Stimulated activated CD8-positive, alpha-beta memory T cell treated with anti-CD3 and anti-CD28 coated beads, Interleukin-2, amount 100 ng/mL, for 48 hours (primary cell): Measurements from ENCODE around the gene IL9.

Experiments
- DNase-seq, 2 donors: peaks; one replicate each; pipeline ENCODE4 v3.0.0-alpha.2; 2020; ENCODE audit warnings: low read depth in 2 of 2

The IL9 gene

DNA sequence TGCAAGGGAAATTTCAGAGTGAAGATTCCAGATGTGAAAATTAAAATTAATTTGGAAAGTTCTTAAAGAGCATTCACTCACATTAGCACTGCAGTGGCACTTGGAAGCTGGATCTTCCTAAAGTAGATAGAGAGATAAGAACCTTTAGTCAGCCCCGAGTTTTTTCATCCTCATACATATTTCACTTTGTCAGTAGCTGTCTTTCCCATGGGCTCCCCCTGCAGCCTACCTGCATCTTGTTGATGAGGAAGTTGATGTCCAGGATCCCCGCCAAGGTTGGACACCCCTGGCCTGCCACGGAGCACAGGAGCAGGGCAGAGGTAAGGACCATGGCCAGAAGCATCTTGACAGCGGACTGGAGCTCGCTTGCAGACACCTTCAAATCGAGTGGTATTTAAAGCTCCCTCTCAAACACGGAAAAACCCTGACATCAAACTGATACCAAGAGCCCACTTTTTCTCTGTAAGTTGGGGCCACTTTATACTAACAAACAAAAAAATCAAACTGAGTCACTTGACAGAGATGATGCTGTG, at the start of gene IL9:
TSS of gene IL9 (minus strand) at position 368 of the 533 bp plus-strand sequence. CDS start at position 343, 25 bp downstream.
- no peak for DNase-seq

DNA sequence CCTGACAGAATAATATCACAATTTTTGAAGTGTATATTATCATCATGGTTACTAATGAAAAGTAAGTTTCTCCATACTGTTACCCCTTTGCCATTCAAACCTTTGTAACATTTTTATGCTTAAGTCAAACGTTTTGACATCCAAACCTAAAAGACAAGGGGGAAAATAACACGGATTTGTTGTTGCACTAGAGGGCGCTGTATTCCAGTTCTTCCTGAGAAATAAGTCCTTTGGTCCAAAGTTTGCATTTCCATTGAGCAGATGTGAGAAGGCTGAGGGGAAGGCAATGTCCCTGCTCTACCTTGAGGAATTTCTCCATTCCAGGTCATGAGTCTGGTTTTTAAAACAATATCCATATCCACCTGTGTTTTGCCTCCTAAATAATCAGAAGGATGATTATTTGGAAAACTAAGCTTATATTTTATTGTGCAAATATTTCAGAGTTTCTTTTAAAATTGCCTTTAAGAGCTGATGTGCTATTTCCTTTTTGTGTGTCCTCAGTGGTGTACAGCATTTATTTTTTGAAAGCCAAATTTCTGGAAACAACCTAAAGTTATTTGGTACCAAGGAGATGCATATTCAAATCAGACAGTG, 49.4 kb upstream of the IL9 start:
- DNase-seq: no peak

DNA sequence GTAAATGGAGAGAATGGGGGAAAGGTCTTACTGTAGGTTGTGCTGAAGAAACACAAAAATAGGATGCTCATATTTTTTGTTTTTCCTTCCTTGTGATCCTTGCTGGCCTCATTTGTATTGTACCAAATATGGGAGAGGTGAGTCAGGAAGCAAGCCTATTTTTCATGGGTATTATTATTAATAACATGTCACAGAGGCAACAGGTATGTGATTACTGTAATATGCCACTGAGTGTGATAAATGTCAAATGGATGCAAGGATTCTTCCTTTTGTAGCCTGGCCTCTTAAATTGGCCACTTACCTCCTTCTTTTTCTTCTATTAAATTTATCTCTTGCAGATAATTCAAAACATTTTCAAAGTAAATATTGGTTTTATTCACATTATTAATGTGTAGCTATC, 48.9 kb upstream of the IL9 start:
- DNase-seq: no peak

DNA sequence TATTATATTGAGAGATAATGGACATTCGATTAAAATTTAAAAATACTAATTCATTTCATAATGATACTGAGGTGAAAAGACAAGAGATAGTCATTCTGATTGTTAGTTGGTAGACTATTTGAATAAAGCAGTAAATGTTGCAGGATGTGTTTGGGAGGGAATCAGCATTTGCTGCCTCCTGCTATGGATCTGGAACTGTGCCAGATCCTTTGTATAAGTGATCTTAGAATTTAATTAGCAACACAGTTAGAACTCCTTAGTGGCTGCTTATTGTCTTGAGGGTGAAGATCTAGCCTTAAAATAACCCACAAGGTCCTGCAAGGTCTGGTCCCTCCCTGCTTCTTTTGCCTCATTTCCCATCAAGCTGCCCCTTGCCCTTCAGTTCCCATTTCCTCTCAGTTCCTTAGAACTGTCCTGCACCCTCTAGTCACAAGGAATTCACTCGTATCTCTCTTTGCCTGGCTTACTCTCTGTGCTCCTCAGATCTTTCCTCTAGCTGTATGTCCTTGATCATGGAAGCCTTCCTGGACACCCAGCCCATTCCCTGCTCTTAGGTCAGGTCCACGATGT, 46.6 kb upstream of the IL9 start:
- DNase-seq: no peak

DNA sequence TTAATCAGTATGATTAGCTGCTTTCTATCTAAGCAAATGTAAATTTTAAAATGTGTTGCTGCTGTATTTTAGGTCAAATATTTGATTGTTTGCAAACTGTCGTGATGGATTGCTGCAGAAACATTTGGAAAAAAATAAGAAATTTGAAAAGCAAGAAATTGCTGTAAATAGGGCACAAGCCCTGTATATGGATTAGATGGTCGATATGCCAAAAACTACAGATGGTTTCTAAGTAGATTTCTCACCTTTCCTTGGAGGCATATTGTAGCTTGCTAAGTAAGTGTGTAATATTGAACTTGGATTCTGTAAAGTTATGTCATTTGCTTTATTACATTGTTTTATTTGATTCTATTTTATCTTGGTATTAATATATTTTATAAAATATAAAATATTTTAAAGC, 46.1 kb upstream of the IL9 start:
- DNase-seq: no peak

DNA sequence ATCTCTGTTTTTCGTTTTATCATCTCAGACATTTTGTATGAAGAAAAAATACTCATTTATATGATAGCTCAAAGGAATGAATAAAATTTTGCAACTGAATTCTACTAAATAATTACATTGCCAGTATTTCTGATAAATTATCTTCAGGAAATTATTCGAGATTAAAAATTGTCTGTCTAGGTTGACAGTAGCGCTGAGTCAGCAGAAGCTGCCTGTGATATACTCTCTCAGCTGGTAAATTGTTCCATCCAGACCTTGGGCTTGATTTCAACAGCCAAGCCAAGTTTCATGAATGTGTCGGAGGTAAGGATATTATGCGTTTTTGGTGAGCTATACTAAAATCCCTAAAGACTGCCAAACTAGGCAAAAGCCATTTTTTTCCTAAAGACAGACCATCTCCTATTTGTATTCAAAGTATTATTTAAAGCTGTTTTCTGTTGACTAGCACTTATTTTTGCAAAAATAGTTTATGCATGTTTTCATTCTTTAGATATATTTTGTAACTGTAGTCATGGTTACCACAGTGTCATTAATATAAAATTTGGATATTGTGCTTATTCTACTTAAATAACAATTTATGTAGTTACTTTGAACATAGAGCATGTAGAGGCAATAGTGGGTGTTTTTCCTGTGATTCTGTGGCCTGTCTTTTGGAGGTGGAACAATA, 41.7 kb upstream of the IL9 start:
- DNase-seq: no peak

DNA sequence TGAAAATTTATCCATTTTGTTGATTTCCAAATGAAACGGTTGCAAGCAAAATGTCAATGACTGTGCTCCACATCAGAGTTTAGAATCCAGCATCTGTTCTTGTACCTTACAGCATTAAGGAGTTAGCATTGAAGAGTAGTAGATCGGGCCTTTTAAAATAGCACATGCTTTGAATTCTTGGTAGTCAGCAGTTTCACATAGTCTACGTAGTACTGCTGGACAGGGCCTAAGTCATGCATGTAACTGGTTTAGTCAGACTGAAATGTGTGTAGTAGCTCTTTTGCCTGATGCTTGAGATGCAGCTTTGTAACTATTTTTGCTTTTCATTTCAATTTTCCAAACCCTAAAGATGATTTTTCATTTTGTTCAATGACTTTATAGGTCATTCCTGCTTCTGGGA, 39.3 kb upstream of the IL9 start:
- DNase-seq: no peak

DNA sequence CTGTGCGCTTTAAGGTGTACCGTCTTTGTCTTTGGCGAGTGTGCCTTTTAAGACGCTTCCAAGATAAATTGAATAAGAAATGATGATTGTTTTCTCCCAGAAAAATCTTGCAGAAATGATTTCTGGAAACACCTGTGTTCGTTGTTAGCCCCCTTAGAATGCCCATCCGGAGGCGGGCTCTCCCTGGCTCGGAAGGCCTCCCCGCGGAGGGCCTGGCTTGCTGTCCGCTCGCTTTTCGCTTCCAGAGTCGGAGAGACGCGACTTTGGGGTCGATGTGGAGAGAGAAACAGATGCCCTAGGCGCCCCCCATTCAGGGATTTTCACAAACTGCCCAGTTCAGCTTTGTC, 35.3 kb upstream of the IL9 start:
- DNase-seq: no peak

DNA sequence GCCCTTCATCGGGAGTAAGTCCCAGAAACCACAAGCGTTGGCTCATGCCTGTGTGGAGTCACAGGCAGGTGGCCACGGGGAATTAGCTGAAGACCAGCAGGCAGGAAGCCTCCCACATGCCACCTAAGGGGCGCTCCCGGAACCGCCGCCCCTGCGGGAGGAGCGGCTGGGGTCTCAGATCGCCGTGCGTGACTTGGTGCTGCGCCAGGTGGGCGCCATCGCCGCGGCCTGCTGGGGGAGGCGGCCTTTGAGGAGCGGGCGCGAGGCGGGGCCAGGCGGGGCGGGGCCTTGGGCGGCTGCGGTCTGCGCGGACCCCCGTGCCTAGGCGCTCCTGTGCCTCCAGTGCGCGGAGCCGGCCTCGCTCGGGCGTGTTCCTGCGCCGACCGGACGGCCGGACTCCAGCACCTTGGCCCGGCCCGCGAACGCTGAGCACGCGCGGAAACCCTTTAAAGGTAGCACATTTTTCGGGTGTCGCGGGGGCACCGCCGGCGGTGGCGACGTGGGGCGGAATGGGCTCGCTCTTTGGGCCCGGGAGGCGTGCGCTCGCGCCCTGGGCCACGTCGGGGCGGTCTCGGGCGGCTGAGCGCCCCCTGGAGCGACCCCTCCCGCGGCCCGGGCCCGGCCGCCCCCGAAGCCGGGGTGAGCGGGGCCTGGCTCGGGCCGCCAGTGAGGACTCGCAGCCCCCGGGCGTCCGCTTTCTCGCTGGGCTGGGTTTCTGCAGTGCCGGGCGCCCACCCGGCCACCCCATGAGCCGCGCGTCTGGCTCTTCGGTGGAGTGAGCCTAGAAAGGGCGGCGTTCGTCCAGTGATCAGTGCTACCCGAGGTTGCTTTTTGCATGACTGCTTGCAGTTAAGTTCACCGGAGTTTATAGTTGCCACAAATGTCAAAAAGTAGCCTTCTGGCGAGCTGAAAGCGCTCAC, 34.6 kb upstream of the IL9 start:
- no peak for DNase-seq

DNA sequence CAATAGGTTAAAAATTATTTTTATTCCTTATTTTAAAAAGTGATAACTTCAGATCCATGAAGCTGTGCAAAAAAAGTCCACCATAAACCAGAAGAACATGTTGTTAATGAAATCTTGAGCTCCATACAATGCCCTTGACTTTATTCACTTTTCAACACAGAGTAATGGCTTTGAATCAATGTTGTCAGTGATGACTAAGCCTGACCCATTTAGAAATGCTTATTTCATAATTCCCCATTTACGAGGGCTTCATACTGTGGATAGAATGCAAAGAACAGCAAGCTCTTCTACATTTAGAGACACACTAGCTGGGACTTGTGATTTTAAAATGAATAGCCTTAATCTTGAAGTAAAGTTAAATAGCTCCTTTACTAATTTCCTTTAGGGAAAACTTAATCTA, 25.7 kb upstream of the IL9 start:
- DNase-seq: no peak

DNA sequence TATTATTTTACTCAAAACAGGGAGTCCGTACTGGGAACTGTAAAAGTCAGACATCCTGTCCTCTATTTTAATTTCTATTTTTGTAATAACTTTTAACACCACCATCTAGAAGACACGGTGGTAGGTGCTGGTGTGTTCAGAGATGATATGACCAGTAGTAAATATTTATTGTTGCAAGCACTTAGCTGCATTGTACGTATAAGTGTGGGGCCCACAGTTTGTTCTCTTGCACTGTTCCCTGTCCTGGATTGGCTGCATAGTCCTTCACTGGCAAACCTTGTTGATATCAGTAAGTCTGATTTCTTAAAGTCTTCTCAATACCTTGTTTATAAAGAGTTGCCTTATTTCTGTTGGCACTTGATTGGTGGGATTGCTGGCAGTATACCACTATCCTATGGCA, 24.6 kb upstream of the IL9 start:
- no peak for DNase-seq

DNA sequence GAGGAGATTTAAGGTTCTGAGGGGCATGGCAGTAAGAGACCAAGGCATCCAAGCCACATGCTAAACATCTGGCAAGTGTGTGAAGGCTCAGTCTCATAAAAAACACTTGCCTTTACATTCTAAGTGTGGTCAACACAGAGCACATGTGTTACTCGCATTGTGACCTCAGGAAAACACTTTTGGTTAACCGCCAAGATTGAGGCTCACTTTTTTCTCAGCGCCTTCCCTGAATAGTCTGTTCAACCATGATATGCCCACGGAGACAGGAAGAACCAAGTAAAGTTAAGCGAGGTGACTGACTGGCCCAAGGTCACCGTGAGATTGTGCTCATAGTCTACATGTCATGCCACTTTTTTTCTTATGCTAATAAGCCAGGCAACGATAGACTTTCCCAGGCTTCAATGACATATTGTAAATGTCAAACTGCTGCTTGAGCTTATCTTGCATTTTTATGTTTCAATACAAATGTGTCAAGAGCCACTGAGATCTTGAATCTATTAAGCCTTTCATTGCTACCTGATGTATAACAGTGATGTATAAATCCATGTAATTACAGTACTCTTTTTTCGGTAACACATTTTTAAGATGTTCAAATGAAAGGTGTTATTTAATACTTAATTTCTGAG, 21.1 kb upstream of the IL9 start:
- no peak for DNase-seq

DNA sequence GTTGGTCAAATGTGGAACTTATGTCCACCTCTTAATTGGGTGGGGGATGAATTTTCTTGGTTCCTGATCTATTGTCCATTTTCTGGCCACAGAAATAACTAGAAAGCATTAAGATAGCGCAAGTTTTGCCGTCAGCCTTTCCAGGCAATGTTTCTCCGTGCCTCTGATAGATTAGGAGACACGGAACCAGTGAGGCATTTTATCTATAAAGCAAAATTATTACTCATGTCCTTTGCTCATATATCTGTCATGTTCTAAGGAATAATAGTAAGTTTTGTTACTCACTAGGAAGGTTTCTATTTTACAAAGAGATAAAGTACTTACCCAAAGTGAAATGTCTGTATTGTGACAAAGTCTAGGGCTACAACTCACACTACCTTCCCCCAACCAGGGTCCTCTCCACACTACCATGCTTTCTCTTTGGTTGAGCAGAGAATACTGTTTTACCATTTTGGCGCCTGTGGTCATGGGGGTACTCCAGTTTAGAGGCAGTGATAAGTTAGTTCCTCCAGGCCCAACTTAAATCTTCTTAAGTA, 19.9 kb upstream of the IL9 start:
- DNase-seq: no peak

DNA sequence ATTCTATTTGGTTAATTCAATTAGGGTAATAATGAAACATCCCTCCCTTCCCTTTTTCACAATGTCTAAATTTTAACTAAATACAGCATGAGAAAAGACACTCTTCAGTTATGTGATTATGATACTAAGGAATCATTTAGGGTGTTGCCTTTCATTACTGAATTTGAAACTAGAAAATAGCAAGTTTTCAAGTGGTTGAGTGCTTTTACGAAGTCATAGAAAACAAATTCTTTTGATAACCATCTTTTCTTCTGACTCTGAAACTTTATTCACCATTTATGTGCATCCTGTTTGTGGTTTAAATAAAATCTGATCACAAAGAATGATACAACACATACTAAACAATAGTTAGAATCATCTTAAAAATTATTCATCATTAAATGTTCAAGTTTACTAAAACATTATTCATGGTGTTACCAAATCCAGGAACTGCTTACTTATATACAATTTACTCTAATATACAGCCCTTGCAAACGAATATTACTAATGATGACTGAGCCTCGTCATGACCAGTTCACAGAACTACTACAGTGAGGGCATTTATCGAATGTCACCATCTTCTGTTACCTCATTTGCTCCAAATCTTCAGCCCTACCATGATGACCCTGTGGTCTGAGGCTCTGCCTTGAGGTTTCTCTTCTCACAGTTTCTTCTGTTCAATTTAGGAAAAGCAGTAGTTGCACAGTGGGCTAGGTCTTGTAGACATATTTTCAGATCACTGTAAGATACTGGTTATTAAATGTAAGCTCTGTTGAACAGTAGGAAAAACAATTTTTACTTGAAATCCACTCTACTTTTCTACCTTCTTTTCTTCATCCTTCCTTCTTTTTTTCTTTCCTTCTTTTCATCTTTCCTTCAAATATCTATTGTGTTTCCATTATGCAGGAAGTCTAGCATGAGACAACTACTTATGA, 18.3 kb upstream of the IL9 start:
- DNase-seq: no peak

DNA sequence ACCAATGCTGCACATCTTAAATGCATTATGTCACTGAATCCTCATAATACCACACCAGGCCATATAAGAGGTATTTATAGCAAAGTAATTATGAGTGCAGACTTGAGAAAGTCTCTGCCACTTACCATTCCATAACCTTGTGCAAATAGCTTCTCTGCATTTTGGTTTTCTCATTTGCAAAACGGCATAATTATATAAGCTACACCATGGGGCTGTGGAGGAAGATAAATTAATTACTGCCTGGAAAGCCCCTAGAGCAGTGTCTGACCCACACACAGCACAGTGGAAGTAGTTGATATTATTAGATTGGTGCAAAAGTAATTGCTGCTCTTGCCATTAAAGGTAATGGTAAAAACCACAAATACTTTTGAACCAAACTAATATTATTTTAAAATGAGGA, 9.5 kb upstream of the IL9 start:
- DNase-seq: no peak

DNA sequence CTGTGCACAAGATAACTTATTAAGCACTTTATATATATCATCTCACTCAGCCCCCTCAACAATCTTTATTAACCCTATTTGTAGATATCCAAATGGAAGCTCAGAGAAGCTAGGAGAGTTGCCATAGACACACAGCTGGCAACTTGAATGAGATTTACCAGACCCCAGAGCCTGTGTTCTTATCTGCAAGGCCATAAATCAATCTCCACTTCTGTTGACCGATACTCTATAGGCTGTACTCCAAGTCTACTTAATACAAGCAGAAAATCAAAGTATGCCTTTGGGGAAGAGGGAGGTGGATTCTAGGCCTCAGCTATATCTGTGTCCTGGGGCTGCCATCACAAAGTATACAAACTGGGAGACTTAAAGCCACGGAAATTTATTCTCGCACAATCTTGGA, 6.0 kb upstream of the IL9 start:
- DNase-seq: no peak

DNA sequence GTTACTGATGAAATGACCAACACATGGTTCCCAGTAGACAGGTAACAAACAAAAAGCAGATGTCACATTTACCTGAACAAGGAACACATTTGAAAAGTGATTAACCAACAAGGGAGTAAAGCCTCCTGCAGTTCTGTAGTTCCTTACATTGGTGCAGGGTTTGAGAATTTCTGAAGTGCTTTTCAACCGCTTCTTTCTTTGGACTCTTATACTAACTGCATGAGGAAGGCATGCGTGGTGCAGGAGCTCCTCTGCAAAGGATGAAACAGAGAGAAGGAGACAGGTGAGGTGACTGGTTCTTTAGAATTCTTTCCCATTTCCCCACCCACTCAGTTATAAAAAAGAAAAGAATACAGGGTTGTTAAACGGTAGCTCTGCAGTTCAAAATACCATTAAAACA, 4.6 kb upstream of the IL9 start:
- DNase-seq: no peak

DNA sequence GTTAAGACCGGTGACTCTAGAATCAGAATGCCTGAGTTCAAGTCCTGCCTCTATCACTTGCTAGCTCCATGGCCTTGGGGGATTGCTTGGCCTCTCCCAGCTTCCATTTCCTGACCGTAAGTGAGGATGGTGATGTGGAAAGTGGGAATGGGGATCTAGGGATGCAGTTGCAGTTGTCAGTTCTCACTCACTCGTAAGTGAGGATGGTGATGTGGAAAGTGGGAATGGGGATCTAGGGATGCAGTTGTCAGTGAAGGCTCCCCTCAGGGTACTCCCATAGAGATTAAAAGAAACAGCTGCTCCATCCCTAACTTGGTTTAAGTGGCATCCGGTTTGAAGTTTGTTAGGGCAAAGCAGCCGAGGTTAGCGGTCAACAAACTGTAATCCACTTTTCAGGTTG, 3.0 kb upstream of the IL9 start:
- no peak for DNase-seq

DNA sequence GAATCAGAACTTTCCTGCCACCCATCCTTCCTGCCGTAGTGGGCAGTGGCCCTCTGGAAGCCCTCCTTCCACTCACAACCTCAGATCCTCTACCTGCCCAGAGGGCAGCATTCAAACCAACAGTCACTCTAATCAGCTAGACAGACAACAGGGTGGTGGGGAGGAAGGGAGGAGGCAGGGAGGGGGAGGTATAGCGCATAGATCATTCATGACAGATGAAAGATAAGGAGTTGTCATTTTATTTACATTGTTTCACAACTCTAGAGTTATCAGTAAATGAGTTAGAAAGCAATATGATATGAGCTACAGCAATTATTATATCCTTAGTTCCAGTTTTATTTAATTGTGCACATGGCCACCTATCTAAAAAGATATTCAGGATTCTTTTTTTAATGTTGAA, 852 bp downstream of the IL9 start:
- DNase-seq: no peak

DNA sequence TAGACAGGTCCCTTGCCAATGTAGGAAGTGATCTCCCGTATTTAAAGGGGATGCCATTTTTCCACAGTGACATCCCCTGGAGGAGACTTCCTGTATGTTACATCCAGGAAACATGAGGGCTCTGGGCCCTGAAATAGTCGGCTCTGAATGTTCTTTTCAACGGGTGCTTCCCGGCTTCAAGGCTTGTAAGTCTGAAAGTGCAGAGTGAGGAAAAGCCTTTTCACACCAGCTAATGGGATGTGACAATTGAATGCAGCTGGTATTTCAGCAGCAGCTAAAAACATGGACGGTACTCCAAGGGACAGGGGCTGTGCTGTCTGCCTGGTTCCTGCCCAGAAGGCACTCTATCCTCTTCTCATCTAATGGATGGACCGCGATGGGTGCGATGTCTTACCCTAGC, 1.4 kb downstream of the IL9 start:
- DNase-seq: no peak

DNA sequence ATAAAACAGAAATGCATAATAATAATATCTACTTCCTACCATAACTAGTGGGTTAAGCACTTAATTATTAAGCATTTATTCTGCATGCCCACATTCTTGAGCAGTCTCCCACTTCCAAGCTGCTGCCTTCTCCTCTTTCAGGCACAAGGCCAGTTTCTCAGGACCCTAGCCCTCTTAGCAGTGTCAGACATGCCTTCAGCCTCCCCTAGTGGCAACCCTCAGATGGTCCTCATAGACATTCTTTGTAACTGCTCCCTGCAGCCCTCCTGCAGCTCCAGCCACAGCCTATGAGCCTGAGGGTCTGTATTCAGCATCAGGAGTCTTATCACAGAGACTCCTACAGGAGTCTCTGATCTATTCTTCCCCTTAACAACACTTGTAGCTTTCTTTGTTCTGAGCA, 3.9 kb downstream of the IL9 start:
- no peak for DNase-seq
